GM04504 (cell line): ENCODE measurements around the gene KREMEN1.

Experiments
- DNase-seq: peaks from one replicate; pipeline ENCODE4 v3.0.0-alpha.2; 2012; ENCODE audit warnings: low read depth

The KREMEN1 gene

DNA sequence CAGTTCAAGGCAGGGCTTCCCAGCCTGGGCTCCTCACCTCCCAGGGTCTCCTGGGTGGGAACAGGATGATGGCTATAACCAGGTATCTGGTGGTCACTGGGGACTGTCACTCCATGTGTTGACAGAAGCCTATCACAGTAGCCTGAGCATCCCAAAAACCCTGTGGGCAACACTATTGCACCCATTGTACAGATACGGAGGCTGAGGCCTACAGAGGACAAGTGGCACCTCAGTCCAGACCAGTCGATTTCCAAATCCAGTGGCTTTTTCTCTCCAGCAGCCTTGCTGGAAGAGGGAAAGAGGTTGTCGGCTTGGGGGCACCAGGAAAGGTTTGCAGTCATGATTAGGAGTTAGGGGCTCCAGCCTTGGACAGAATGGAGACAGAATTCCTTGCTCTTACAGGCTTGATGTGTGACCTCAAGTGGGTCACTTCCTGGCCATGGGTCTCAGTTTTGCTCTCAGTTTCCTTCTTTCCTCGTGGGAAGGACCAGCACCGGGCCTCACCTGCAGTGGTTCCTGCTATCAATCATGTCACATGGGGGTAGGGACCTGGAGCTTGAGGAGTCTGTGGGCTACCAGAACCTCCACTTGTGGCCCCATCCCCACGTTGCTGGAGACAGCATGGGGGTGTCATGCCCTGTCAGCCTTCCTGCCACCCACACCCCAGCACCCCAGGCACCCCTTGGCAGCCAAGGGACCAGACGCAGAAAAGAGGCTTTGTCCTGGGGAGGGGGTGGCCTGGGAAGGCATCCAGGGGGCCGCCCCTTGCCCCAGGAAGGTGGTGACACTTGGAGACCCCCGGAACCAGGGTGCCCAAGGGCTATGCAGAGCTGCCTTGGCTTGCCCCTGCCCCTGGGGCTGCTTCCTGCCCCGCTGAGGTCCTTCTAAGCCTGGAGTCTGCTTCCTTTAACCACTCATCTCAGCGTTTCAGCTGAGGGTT lies 135.0 kb downstream of the KREMEN1 start:
- DNase-seq = no peak

DNA sequence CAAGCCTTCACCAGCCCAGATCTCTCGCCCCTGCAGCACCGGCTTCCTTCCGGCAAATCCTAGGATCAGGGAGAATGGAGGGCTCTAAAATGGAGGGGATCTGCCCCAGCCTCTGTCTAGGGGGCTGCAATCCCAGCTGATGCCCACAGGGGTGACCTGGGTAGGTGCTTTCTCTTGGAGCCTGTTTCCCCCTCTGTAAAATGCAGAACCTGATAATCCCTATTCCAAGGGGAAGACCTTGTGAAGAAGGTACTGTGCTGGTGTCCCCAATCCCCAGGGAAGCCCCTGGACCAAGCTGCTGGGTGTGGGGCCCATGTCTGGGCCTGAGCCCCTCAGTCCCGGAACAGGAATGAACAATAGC lies 135.6 kb downstream of the KREMEN1 start:
- no peak for DNase-seq

DNA sequence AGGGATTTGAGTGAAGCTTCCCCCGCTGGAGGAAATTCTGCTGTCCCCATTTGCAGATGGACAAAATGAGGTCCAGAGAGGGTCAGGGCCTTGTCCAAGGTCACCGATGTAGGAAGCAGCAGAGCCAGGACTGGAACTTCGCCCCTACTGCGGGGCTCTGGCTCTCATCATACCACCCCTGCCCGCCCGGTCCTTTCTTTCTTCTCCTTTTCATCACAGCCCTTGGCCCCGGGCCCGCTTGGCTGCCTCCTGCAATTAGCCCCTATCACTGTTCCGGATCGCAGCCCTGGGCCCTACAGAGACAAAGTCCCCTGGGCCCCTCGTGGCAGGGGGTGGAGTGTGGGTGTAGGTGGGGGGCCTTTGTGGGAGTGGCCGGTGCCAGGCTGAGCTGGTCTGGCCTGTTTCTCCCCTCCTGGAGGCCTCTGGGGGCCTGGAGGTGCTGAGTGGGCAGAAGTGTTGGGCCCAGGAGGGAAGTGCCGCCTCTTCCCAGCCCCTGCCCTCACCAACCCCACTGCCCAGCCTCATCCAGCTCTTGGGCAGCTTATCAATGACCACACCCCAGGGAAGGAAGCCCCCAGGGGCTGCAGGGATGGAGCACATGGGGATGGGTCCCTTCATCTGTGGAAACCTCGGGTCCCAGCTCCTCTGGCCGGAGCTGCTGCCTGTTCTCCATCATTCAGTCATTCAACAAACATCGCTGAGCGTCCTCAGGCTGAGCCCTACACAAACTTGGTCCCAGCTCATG lies 136.2 kb downstream of the KREMEN1 start:
- no peak for DNase-seq

DNA sequence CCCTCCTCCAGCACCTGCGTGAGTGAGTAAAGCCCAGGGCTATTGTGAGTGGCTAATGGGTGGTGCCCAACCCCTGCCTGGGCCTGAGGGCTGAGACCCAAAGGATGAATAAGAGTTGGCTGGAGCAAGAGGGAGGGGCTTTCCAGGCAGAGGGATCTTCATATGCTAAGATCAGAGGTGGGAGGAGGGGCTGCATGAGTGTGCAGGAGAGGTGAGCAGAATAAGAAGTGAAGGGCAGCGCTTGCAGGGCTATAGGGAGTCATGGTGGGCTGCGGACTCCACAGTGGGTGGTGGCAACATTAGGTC lies 136.7 kb downstream of the KREMEN1 start:
- DNase-seq = no peak

DNA sequence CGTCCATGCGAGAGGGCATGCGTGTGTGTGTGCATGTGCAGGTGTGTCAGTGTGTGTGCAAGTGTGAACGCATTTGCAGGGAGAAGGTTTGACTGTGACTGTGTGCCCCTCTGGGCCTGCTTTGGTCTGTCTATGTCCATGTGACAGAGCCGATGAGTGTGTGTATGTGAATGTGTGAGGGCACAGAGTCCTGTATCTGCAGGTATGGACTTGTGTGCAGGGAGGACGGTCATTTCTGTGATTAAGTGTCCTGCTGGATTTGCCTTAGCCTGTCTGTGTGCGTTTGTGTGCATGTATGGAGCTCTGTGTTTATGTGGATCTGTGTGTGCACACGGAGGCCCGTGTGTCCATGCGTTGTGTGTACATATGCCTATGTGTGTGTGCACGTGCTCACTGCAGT lies 138.2 kb downstream of the KREMEN1 start:
- DNase-seq = no peak

DNA sequence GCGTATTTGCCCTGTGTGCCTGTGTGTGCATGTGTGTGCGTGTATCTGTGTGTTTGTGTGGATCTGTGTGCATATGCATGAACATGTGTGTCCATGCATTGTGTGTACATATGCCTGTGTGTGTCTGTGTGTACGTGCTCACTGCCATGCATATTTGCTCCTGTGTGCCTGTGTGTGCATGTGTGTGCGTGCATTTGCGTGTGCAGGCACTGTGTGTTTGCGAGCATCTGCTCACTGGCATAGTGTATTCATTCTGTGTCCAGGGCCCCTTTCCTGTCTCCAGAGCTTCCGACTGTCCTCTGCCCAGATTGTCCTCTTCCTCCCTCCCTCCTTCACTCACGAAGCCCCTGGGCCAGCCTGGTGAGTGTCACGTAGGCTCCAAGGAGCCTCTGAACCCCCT lies 138.6 kb downstream of the KREMEN1 start:
- DNase-seq = no peak

DNA sequence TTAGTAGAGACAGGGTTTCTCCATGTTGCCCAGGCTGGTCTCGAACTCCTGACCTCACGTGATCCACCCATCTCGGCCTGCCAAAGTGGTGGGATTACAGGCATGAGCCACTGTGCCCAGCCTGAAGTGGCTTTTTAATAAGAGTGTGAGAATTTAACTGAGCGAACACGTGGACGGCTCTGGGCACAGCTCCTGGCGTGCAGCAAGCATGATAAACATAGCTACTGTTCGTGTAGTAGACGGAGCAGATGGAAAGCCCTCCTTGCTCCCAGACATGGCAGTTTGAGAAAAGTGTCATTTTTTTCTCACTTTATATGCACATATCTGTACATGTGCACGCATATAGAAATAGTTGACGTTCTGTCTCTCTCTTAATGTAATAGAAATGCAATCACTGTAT lies 139.9 kb downstream of the KREMEN1 start:
- DNase-seq = no peak

DNA sequence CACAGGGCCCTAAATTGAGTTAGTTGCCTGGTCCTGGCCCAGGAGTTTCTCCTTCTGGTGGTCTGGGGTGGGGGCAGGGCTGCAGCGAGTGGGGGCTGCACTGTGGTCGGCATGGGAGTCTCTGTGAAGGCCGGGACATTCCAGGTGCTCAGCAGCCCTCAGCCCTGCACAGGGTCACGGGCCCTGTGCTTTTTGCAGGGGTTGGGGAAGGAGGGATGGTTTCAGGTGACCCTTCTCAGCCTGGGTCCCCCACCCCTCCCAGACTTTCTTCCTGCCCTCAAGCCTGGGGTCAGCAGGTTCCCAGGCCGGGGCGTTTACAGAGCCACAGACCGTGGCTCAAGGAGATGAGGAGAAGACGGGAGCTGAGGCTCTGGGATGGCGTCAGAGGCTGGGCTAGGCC lies 140.7 kb downstream of the KREMEN1 start:
- DNase-seq = no peak

DNA sequence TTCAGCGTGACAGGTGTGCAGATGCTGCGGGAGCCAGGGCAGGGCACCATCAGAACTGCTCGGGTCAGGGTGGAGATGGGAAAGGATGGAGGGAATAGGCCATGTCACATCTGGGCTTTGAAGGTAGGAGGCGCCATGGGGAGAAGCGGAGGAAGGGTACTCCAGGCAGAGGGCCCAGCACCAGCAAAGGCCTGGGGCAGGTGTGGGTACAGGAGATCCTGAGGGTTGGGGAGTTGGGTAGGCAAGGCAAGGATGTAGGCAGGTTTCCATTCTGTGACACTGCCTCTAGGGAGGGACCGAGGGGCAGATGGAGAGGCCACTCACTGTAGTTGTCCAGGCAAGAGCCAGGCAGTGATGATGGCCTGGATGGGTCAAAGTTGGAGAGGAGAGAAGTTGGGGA lies 141.4 kb downstream of the KREMEN1 start:
- no peak for DNase-seq

DNA sequence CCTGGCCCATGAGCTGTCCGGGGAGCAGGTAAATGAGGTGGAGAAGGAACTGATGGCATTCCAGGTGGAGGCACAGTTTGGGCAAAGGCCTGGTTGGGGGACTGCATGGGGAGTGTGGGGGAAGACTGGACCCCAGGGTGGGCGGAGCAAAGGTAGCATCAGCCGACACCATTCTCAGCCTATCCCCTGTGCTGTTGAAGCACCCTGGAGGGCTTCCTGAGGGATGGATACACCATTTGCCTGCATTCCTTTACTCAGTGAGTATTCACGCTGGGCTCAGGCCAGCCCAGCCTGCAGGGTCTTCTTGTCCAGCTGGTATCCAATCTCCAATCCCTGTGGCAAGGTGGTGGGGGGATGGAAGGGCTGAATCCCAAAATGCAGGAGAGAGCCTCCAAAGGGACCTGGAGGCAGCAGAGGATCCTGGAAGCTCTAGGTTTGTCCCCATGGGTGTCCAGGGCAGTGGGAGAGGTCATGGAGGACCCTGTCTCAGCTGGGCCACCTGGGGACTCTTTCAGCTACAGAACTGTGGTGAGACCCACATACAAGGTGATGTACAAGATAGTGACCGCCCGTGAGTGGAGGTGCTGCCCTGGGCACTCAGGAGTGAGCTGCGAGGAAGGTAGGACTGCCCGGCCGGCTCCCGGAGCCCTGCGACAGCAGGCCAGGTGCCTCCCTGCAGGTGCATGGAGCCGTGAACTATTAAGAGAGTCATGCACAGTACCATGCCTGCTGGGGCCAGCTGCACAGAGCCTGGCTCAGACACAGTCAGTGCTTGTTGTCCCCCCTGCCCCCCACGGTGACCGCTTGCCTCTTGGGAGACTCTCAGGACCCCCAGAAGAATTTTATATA lies 142.4 kb downstream of the KREMEN1 start:
- no peak for DNase-seq

DNA sequence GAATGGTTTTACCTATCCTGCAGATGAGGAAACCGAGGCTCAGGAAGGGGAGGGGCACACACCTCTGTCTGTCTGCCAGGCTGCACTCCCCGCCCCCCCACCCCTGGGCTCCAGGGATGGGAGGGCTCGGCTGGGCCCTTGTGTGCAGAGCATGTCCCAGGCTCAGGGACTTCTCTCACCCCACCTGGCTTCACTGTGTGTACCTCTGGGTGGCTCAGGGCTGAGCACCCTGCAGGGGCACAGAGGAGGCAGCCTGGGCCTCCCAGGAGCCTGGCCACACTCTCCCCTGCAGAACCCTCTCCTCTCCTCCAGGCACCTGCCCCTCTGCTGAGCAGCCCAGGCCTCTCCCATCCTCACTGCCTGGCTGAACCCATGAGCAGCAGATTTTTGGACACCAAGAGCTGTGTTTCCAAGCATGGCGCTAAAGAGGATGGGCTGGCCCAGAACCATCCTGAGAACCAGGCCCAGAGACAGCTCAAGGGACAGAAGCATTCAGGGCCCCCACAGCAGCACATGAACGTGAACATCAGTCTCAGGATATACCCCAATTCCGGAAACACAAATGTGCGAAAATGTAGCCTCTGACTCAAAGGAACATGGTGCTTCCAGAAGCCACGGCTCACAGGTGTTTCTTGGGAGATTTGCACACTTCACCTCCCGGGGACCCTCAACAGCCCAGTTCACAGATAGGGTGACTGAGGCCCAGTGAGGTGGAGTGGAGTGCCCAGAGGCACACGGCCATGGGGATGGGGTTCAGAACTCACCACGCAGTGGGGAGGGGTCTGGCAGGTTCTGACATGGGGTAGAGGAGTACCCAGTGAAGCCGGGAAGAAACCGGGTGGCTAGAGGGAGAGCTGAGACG lies 143.4 kb downstream of the KREMEN1 start:
- DNase-seq = no peak

DNA sequence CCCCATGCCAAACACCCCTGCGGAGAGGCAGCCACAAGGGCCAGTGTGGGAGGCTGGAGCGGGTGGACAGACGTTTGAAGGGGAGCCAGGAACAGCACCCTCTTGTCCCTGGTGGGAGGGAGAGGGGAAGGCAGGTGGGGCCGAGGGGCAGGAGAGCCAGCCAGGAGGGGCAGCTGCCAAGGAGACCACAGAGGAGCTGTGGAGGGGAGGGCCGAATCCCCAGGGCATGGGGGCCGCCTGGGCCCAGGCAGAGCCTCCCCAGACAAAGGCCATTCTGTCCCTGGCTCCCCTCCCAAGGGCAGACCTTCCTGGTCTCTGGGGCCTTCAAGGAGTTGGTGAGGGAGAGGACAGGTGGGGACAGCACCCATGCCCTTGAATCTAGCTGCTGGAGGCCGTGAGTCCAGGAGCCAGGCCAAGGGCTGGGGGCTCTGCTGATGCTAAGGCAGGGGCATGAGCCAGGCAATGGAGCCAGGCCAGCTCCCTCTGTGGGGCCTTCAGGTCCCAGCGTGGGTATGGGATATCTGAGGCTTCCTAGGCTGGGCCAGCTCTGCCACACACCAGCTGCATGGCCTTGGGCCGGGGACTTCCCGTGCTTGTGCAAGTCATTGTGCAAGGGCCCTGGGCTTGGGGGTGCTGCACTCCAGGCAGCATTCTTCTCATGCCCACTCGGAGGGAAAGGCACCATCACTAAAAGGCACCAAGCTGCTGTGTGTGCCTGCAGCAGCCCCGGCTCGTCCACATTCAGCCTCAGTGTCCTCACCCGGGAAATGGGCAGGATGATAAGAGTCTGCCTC lies 144.2 kb downstream of the KREMEN1 start:
- no peak for DNase-seq
